Osteocyte (in vitro differentiated cells): Measurements from ENCODE around the gene TMEM161B. TPM values are rescaled to one million over a fixed set of nuclear protein-coding genes. Genes with fewer than 3 reads are reported as not detected.

Source experiments
- DNase-seq: peaks from one replicate; pipeline ENCODE4 v3.0.0; 2021; ENCODE audit warnings: mixed read lengths; ENCODE audit not compliant: unreplicated experiment; ENCODE audit errors: extremely low spot score
- H3K27ac Mint-ChIP-seq: one replicate; pipeline ENCODE4 v1.8.0; 2021; ENCODE audit warnings: mild to moderate bottlenecking, mixed read lengths; ENCODE audit not compliant: unreplicated experiment
- H3K27me3 Mint-ChIP-seq: one replicate; pipeline ENCODE4 v1.8.0; 2021; ENCODE audit warnings: mixed read lengths; ENCODE audit not compliant: unreplicated experiment
- H3K36me3 Mint-ChIP-seq: one replicate; pipeline ENCODE4 v1.8.0; 2021; ENCODE audit warnings: mixed read lengths; ENCODE audit not compliant: unreplicated experiment
- H3K4me1 Mint-ChIP-seq: one replicate; pipeline ENCODE4 v1.8.0; 2021; ENCODE audit warnings: mixed read lengths; ENCODE audit not compliant: unreplicated experiment
- H3K4me3 Mint-ChIP-seq: one replicate; pipeline ENCODE4 v1.8.0; 2021; ENCODE audit warnings: mild to moderate bottlenecking, moderate library complexity, mixed read lengths; ENCODE audit not compliant: unreplicated experiment
- H3K9me3 Mint-ChIP-seq: one replicate; pipeline ENCODE4 v1.8.0; 2021; ENCODE audit warnings: mixed read lengths; ENCODE audit not compliant: unreplicated experiment
- total RNA-seq: library from RNA; stranded (reverse); gene quantifications from 2 replicates; pipeline ENCODE4 v1.2.1, GENCODE V29; 2021
- TF ChIP-seq, protein P1 (sequence below): fragments of 200-600 bp; sonication (generic); IDR thresholded peaks from 2 replicates; pipeline ENCODE4 v1.5.0; 2021; ENCODE audit warnings: antibody characterized with exemption, mild to moderate bottlenecking, moderate library complexity

Gene TMEM161B
- total RNA-seq, 1 donor from 2014 or later = 11.3 TPM

DNA sequence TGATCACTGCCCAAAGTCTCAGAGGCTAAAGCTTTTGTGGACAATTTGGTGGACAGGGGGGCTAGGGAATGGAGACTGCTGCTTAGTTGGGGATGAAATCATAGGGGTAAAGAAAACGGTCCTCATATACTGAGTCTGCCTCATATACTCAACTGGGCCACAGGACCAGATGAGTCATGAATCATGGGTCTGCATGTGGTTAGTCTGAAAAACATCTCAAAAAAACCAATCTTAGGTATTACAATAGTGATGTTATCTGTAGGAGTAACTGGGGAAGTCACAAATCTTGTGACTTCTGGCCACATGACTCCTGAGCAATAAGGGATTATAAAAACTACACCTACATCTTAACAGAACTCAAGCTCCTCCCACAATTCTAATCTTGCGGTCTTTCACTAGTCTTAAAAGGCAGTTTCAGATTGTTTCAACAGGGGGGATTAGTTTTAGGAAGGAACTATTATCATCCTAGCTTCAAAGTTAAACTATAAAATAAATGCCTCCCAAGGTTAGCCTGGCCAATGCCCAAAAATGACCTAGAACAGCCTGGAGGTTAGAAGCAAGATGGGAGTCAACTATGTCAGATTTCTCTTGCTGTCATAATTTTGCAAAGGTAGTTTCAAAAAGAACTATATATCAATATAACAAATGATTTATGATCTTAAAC is 17.5 kb downstream of the TMEM161B start:
- no peaks in the 10 kb centered on the region for H3K27me3 Mint-ChIP-seq
- DNase-seq = no peak

DNA sequence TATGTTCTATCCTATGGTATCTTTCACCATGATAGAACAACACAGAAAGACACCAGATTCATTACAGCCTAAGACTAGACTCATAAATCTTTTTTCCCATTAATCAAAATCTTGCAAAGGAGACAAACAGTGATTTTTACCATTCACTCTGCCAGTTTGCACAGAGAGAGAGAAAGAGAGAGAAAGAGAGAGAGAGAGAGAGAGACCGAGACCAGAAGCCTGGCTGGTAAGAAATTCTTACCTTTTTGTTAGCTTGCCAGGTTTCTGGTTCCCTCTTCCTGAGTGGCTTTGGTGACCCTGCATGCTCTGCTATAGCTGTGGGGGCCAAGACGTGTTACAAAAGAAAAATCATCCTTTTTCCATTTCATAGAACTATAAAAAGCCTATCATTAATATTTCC is 18.6 kb downstream of the TMEM161B start:
- no peak for DNase-seq
- TF ChIP-seq, protein P1, sequence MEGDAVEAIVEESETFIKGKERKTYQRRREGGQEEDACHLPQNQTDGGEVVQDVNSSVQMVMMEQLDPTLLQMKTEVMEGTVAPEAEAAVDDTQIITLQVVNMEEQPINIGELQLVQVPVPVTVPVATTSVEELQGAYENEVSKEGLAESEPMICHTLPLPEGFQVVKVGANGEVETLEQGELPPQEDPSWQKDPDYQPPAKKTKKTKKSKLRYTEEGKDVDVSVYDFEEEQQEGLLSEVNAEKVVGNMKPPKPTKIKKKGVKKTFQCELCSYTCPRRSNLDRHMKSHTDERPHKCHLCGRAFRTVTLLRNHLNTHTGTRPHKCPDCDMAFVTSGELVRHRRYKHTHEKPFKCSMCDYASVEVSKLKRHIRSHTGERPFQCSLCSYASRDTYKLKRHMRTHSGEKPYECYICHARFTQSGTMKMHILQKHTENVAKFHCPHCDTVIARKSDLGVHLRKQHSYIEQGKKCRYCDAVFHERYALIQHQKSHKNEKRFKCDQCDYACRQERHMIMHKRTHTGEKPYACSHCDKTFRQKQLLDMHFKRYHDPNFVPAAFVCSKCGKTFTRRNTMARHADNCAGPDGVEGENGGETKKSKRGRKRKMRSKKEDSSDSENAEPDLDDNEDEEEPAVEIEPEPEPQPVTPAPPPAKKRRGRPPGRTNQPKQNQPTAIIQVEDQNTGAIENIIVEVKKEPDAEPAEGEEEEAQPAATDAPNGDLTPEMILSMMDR = no peak
- Mint-ChIP-seq H3K36me3 (no peaks in the 10 kb centered on the region), H3K27me3 (no peaks in the 10 kb centered on the region), H3K4me3 (no peak overlapping the region), H3K4me1 (peaks cover 2% of the 10 kb centered on the region), H3K27ac (no peak overlapping the region), H3K9me3 (no peaks in the 10 kb centered on the region)

More for the DNA sequence above, 17.5 kb downstream of the TMEM161B start:
- Mint-ChIP-seq H3K27ac (no peak overlapping the region), H3K4me1 (no peaks in the 10 kb centered on the region), H3K4me3 (no peak overlapping the region), H3K9me3 (no peaks in the 10 kb centered on the region), H3K36me3 (no peaks in the 10 kb centered on the region)
- TF ChIP-seq, protein P1 = no peak

DNA sequence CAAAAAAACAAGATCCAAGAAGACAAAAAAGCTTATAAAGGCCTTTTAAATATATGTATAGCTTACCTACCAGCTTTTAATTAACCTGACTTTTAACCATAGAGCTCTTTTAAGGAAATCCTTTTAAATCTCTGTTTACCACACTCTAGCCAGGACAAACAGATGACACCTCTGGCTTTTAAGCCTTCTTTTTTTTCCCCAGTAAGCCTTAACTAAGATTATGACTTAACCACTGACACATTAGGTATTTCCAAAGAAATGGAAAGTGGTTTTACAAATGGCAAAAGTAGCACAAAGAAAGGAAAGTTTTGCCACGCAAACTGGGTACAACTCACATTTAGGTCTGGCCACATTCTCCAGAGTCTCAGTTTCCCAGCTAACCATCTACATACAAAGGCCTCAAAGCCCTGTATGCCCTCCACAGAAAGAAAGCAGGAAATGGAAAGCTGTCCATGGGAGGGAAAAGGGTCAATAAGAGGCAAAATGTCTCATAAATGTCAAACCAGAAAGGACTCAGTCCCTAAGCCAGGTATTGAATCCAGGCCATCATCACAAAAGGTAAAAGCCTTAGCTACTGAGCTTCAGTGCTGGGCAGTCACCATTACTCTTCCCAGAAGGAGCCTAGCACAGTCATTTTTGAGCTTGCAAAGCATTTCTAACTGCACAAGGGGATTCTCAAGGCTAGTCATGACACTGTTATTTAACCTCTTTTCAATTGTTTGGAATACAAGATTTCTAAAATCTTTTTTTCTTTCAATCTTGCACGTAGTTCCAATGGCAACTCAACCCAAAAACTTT is 19.7 kb downstream of the TMEM161B start:
- Mint-ChIP-seq H3K36me3 (no peaks in the 10 kb centered on the region), H3K27ac (no peak overlapping the region)

DNA sequence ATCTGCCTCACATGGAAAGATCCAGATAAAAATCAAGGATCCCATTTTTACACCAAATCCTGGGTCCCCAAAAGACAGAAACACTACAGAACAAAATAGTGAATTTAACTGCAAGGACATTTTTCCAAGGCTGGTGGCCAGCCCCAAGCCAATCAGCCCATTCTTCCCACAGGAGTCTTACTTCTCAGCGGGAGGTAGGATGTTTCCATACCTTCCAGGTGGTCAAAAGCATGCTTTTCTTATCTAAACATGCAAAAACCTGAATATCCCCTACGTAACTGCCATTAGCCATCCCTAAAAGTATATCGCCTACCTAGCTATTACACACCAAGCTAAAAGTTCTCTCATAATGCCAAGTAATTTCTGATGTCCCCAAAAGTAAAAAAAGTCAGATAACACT is 20.6 kb downstream of the TMEM161B start:
- no peaks in the 10 kb centered on the region for H3K27me3 Mint-ChIP-seq
- H3K36me3 Mint-ChIP-seq = no peaks in the 10 kb centered on the region
- peaks cover 5% of the 10 kb centered on the region for H3K4me1 Mint-ChIP-seq
- DNase-seq = no peak
- no peaks in the 10 kb centered on the region for H3K9me3 Mint-ChIP-seq
- H3K27ac Mint-ChIP-seq = no peak overlapping the region
- H3K4me3 Mint-ChIP-seq = no peak overlapping the region
- TF ChIP-seq, protein P1 = no peak

More for the DNA sequence above, 19.7 kb downstream of the TMEM161B start:
- no peaks in the 10 kb centered on the region for H3K9me3 Mint-ChIP-seq
- no peak overlapping the region for H3K4me3 Mint-ChIP-seq
- TF ChIP-seq, protein P1 = no peak
- H3K4me1 Mint-ChIP-seq = peaks cover 5% of the 10 kb centered on the region
- DNase-seq = no peak
- H3K27me3 Mint-ChIP-seq = no peaks in the 10 kb centered on the region

DNA sequence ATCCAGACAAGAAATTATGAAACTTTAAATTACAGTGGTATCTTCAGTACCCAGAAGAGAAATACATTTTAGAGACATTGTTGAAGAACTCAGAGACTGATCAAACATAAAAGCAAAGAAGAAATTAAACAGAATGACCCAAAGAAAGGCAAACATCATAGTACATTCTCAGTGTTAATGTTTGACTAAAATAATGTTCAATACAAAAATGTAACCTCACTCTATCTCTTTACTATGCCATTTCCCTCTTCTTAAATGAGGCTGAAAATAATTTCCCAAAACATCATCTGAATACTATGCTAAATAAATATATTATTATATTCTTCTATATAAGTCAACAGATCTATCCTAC is 22.8 kb downstream of the TMEM161B start:
- TF ChIP-seq, protein P1 = no peak
- H3K4me1 Mint-ChIP-seq = peaks cover 5% of the 10 kb centered on the region
- no peak for DNase-seq
- no peaks in the 10 kb centered on the region for H3K27me3 Mint-ChIP-seq
- H3K36me3 Mint-ChIP-seq = no peaks in the 10 kb centered on the region
- H3K4me3 Mint-ChIP-seq = no peak overlapping the region
- no peaks in the 10 kb centered on the region for H3K9me3 Mint-ChIP-seq
- no peak overlapping the region for H3K27ac Mint-ChIP-seq
